ENCODE results near the gene USP4. TPM values are rescaled to one million over a fixed set of nuclear protein-coding genes. Genes with fewer than 3 reads are reported as not detected.

USP4 gene
- total and polyA plus RNA-seq, 2 donors from 2014 or later: 28.5 to 72.5 TPM

DNA sequence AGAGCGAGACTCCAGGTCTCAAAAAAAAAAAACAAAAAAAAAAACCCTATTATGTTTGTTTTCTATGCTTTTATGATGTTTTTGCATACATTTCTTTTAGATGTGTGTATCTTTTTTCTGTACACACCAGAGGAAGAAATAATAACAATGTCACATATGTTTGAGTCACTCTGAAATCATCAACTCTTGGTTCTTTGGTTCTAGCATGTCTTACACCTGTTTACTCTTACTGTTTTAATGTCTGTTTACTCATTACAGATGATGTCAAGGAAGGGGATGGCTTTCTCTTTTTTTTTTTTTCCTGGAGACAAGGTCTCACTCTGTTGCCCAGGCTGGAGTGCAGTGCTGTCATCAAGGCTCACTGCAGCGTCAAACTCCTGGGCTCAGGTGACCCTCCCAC lies 47.9 kb upstream of the USP4 start:
- DNase-seq (no peak), FAIRE-seq (no peak)
- Histone ChIP-seq H3K4me3 (ENCODE audit: low read length in 3 of 3) (no peak overlapping the region), H3K27me3 (ENCODE audit: control insufficient read depth, insufficient read depth, low read length) (no peaks in the 10 kb centered on the region), H3K4me1 (ENCODE audit: control insufficient read depth in 2 of 3, insufficient read depth in 2 of 3, low read depth in 1 of 3, low read length in 3 of 3) (peaks cover 0 to 4% (median 2%) of the 10 kb centered on the region in 3 donors), H3K9ac (ENCODE audit: low read length in 3 of 3) (no peak overlapping the region), H3K27ac (ENCODE audit: low read depth in 2 of 2, low read length in 2 of 2) (no peak overlapping the region), H3K9me3 (ENCODE audit: control insufficient read depth in 2 of 3, insufficient read depth in 1 of 3, low read length in 3 of 3) (no peaks in the 10 kb centered on the region), H3K36me3 (ENCODE audit: control insufficient read depth in 2 of 3, insufficient read depth in 3 of 3, low read length in 3 of 3) (no peaks in the 10 kb centered on the region)
- TF ChIP-seq, protein P1, sequence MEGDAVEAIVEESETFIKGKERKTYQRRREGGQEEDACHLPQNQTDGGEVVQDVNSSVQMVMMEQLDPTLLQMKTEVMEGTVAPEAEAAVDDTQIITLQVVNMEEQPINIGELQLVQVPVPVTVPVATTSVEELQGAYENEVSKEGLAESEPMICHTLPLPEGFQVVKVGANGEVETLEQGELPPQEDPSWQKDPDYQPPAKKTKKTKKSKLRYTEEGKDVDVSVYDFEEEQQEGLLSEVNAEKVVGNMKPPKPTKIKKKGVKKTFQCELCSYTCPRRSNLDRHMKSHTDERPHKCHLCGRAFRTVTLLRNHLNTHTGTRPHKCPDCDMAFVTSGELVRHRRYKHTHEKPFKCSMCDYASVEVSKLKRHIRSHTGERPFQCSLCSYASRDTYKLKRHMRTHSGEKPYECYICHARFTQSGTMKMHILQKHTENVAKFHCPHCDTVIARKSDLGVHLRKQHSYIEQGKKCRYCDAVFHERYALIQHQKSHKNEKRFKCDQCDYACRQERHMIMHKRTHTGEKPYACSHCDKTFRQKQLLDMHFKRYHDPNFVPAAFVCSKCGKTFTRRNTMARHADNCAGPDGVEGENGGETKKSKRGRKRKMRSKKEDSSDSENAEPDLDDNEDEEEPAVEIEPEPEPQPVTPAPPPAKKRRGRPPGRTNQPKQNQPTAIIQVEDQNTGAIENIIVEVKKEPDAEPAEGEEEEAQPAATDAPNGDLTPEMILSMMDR (IDR thresholded peaks at IDR 0.05; ENCODE audit: borderline replicate concordance, extremely low read depth, insufficient read depth): no peak
- intact Hi-C loops (cut with DNase I): no loop called here

DNA sequence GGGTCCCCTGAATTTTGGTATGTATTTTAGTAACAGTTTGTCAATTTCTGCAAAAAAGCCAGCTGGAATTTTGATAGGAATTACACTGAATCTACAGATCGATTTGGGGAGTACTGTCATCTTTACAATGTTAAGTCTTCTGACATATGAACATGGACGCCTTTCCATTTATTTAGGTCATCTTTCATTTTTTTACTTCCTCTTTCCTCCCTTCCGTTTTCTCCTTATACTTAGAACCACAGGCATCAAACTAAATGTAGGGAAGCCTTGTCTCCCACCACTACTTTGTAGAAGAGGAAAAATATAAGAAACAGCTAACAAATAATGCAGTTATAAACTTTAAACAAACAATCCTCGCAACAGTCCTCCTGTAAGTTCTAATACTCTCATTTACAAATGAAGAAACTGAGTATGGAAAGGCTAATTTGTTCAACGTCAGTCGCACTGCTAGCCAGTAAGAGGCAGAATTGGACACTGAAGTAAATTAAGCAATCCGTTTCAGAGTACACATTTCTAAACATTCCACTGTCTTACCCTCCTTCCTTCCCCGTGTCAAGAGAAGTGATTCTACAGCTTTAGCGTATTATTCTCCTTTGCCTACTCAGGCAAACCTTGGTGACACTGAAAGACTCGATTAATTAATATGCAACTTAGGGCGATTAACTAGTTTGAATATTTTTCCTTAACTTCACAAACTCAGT lies 46.4 kb upstream of the USP4 start:
- H3K4me1 ChIP-seq (ENCODE audit: control insufficient read depth in 2 of 3, insufficient read depth in 2 of 3, low read depth in 1 of 3, low read length in 3 of 3): peaks cover 0 to 4% (median 2%) of the 10 kb centered on the region in 3 donors
- FAIRE-seq (no peak), DNase-seq (no peak)

DNA sequence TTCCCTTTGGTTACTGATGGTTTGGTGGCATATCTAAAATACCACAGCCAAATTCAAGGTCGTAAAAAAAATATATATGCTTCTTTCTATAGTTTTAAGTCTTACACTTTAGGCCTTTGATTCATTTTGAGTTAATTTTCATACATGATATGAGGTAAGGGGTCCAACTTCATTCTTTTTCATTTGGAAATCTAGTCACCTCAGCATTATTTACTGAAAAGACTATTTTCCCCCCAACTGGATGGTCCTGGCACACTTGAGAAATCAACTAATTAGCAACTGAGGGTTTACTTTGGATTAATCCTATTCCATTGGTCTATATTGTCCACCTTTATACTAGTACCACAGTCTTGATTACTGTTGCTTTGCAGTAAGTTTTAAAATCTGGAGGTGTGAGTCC lies 45.8 kb upstream of the USP4 start:
- Histone ChIP-seq H3K27ac (ENCODE audit: low read depth in 2 of 2, low read length in 2 of 2) (no peak overlapping the region), H3K27me3 (ENCODE audit: control insufficient read depth, insufficient read depth, low read length) (no peaks in the 10 kb centered on the region)
- intact Hi-C loops (cut with DNase I): no loop called here

More for the DNA sequence above, 46.4 kb upstream of the USP4 start:
- intact Hi-C loops (cut with DNase I): no loop called here
- TF ChIP-seq, protein P1 (IDR thresholded peaks at IDR 0.05; ENCODE audit: borderline replicate concordance, extremely low read depth, insufficient read depth): no peak
- Histone ChIP-seq H3K27me3 (ENCODE audit: control insufficient read depth, insufficient read depth, low read length) (no peaks in the 10 kb centered on the region), H3K27ac (ENCODE audit: low read depth in 2 of 2, low read length in 2 of 2) (no peak overlapping the region), H3K36me3 (ENCODE audit: control insufficient read depth in 2 of 3, insufficient read depth in 3 of 3, low read length in 3 of 3) (no peaks in the 10 kb centered on the region), H3K9me3 (ENCODE audit: control insufficient read depth in 2 of 3, insufficient read depth in 1 of 3, low read length in 3 of 3) (no peaks in the 10 kb centered on the region), H3K9ac (ENCODE audit: low read length in 3 of 3) (no peak overlapping the region), H3K4me3 (ENCODE audit: low read length in 3 of 3) (no peak overlapping the region)

More for the DNA sequence above, 45.8 kb upstream of the USP4 start:
- TF ChIP-seq, protein P1 (IDR thresholded peaks at IDR 0.05; ENCODE audit: borderline replicate concordance, extremely low read depth, insufficient read depth): no peak
- Histone ChIP-seq H3K9ac (ENCODE audit: low read length in 3 of 3) (no peak overlapping the region), H3K4me1 (ENCODE audit: control insufficient read depth in 2 of 3, insufficient read depth in 2 of 3, low read depth in 1 of 3, low read length in 3 of 3) (peaks cover 0 to 4% (median 2%) of the 10 kb centered on the region in 3 donors), H3K9me3 (ENCODE audit: control insufficient read depth in 2 of 3, insufficient read depth in 1 of 3, low read length in 3 of 3) (no peaks in the 10 kb centered on the region), H3K4me3 (ENCODE audit: low read length in 3 of 3) (no peak overlapping the region), H3K36me3 (ENCODE audit: control insufficient read depth in 2 of 3, insufficient read depth in 3 of 3, low read length in 3 of 3) (no peaks in the 10 kb centered on the region)
- no peak for DNase-seq
- FAIRE-seq: no peak
